Adrenal gland (tissue), 12 donors: ENCODE data around the gene BCLAF1. TPM values are rescaled to one million over a fixed set of nuclear protein-coding genes. Genes with fewer than 3 reads are reported as not detected.
A peak's percentile ranks its signal among the peaks of the same experiment; 100 is the strongest.

Source experiments
- DNase-seq, 7 donors: peaks; one replicate each; pipeline ENCODE4 v3.0.0-alpha.2; 2019 to 2020
- H3K27ac ChIP-seq, 5 donors: fragments of 200-600 bp; sonication (generic) in 4 of 5; 1 replicate in 3 of 5; 2 replicates in 2 of 5; pipeline versions ENCODE4 v1.5.1 to v1.8.0; 2016 to 2020; ENCODE audit warnings: mild to moderate bottlenecking in 1 of 5
- H3K27me3 ChIP-seq: fragments of 200-600 bp; 2 replicates; pipeline ENCODE4 v1.8.0; 2021
- H3K36me3 ChIP-seq, 2 donors: fragments of 200-600 bp; replicated peaks in 1 of 2; 1 replicate in 1 of 2; 2 replicates in 1 of 2; pipeline versions ENCODE4 v1.5.1 to v1.8.0; 2018 to 2022
- H3K4me1 ChIP-seq, 2 donors: fragments of 200-600 bp; replicated peaks in 1 of 2; 1 replicate in 1 of 2; 2 replicates in 1 of 2; pipeline versions ENCODE4 v1.5.1 to v1.8.0; 2018 to 2021
- H3K4me3 ChIP-seq, 4 donors: fragments of 200-600 bp; sonication (generic) in 3 of 4; one replicate each; pipeline ENCODE4 v1.5.1; 2016 to 2018
- H3K9me3 ChIP-seq, 3 donors: fragments of 200-600 bp; sonication (generic) in 1 of 3; replicated peaks in 1 of 3; 1 replicate in 2 of 3; 2 replicates in 1 of 3; pipeline versions ENCODE4 v1.5.1 to v1.8.0; 2016 to 2021
- CTCF ChIP-seq, 6 experiments: fragments of 450-650 bp in 4 of 6; fragments of 200-600 bp in 2 of 6; sonication (generic) in 1 of 6; IDR thresholded peaks; 1 replicate in 5 of 6; 2 replicates in 1 of 6; pipeline versions ENCODE4 v1.5.1 to v1.8.0; 2016 to 2021; ENCODE audit warnings: antibody characterized with exemption in 6 of 6, mild to moderate bottlenecking in 2 of 6, moderate library complexity in 1 of 6
- POLR2A ChIP-seq, 2 donors: fragments of 450-650 bp; IDR thresholded peaks; one replicate each; pipeline ENCODE4 v1.6.1; 2017; ENCODE audit warnings: antibody characterized with exemption in 2 of 2, mild to moderate bottlenecking in 2 of 2, moderate library complexity in 1 of 2
- WGBS, 4 donors: extraction: QIAGEN DNeasy Blood & Tissue Kit in 2 of 4; methylation state at CpG; one replicate each; pipeline versions ENCODE4 v1.1.5 to v1.1.7; 2013 to 2017; 5-methylcytosine and 5-hydroxymethylcytosine counted together
- intact Hi-C, 2 donors: fragments of 100-400 bp; cut with DNase I; formaldehyde crosslinking; loops; one replicate each; pipeline versions ENCODE4 v1.14.1 to v1.15.0; 2022 to 2023
- polyA plus RNA-seq, 3 donors: library from polyadenylated mRNA; stranded (reverse); fragments of 200-250 nt in 2 of 3; fragments of 350-450 nt in 1 of 3; fragmentation: Illumina TruSeq in 1 of 3; extraction: RNeasy Lipid Tissue Mini Kit (QIAGEN cat#74804) in 1 of 3; gene quantifications; one replicate each; pipeline ENCODE4 v1.2.3, GENCODE V29; 2013 to 2014
- total RNA-seq, 9 donors: library from RNA; depleted of rRNA in 4 of 9; stranded (reverse); fragments of >200 nt in 4 of 9; fragments of 120-200 nt in 1 of 9; fragmentation: NEBNext Ultra II Directional in 1 of 9; extraction: Animal tissue kit (Norgen Biotek cat#: 25700) in 1 of 9; gene quantifications; one replicate each; pipeline versions ENCODE4 v1.1.0 to v1.2.4, GENCODE V29; 2013 to 2023
- donor health status: healthy with polysubstance abuse.
- donor health status: Bipolar disorder and iron deficiency.
- donor health status: DM: yes; HTN: yes; CAD: no.
- donor health status: DM: no; HTN: no; CAD: no.
- donor health status: DM: no; HTN: no; CAD: no.
- donor health status: DM: yes; HTN: yes; CAD: no.

BCLAF1 gene
- total and polyA plus RNA-seq, 12 donors: 27.7 to 210 (median 112) TPM

- Histone ChIP-seq H3K27me3 (no peaks in the 10 kb centered on the region), H3K9me3 (no peaks in the 10 kb centered on the region), H3K36me3 (no peaks in the 10 kb centered on the region), H3K4me3 (no peak overlapping the region), H3K4me1 (peaks cover 0 to 2% of the 10 kb centered on the region in 2 donors), H3K27ac (no peak overlapping the region)
- TF ChIP-seq CTCF (IDR thresholded peaks at IDR 0.05) (no peak), POLR2A (IDR thresholded peaks at IDR 0.05) (no peak)
- intact Hi-C loops: no loop called here
- 80 to 87% (median 82%) methylated on average over 3 of the region's 3 CpGs for WGBS, 4 donors
- DNase-seq: no peak
These were observed 47.5 kb upstream of the BCLAF1 start for GRCh38 chr6:136337121-136337520.

- Histone ChIP-seq H3K4me3 (no peak overlapping the region), H3K27ac (no peak overlapping the region), H3K4me1 (no peaks in the 10 kb centered on the region), H3K36me3 (no peaks in the 10 kb centered on the region), H3K27me3 (no peaks in the 10 kb centered on the region), H3K9me3 (no peaks in the 10 kb centered on the region)
- DNase-seq: peak in 1 of 7 donors; percentile 41
- intact Hi-C loops: no loop called here
- TF ChIP-seq CTCF (IDR thresholded peaks at IDR 0.05) (no peak), POLR2A (IDR thresholded peaks at IDR 0.05) (no peak)
- WGBS, 4 donors: 76 to 88% (median 82%) methylated on average over 12 of the region's 12 CpGs
These were observed 46.2 kb upstream of the BCLAF1 start for GRCh38 chr6:136335736-136336363.

- Histone ChIP-seq H3K27ac (no peak overlapping the region), H3K36me3 (no peaks in the 10 kb centered on the region), H3K4me3 (no peak overlapping the region), H3K27me3 (no peaks in the 10 kb centered on the region), H3K9me3 (no peaks in the 10 kb centered on the region), H3K4me1 (no peaks in the 10 kb centered on the region)
- intact Hi-C loops: no loop called here
- DNase-seq: peak in 1 of 7 donors; percentile 35
- TF ChIP-seq CTCF (IDR thresholded peaks at IDR 0.05) (no peak), POLR2A (IDR thresholded peaks at IDR 0.05) (no peak)
- WGBS, 4 donors: 80 to 90% (median 83%) methylated on average over 5 to 9 of the region's 9 CpGs
These were observed 45.2 kb upstream of the BCLAF1 start for GRCh38 chr6:136334853-136335252.

GRCh38 chr6:136334465-136334846 is 44.8 kb upstream of the BCLAF1 start:
- H3K27me3 ChIP-seq: no peaks in the 10 kb centered on the region
- H3K27ac ChIP-seq: no peak overlapping the region
- no peaks in the 10 kb centered on the region for H3K36me3 ChIP-seq
- H3K4me1 ChIP-seq: no peaks in the 10 kb centered on the region
- DNase-seq: peak in 1 of 7 donors; percentile 46
- intact Hi-C loops: no loop called here
- no peaks in the 10 kb centered on the region for H3K9me3 ChIP-seq
- TF ChIP-seq CTCF (IDR thresholded peaks at IDR 0.05) (no peak), POLR2A (IDR thresholded peaks at IDR 0.05) (no peak)
- H3K4me3 ChIP-seq: no peak overlapping the region
- 87 to 90% (median 88%) methylated on average over 13 of the region's 13 CpGs for WGBS, 4 donors
